Measurements from ENCODE around the gene ATXN1. TPM values are rescaled to one million over a fixed set of nuclear protein-coding genes. Genes with fewer than 3 reads are reported as not detected.

The ATXN1 gene
- total and polyA plus RNA-seq, 2 of the 8 experiments (the other 6 are each of a cell fraction or from before 2014, with no cell fraction given), result 1.6 to 4.0 TPM

DNA sequence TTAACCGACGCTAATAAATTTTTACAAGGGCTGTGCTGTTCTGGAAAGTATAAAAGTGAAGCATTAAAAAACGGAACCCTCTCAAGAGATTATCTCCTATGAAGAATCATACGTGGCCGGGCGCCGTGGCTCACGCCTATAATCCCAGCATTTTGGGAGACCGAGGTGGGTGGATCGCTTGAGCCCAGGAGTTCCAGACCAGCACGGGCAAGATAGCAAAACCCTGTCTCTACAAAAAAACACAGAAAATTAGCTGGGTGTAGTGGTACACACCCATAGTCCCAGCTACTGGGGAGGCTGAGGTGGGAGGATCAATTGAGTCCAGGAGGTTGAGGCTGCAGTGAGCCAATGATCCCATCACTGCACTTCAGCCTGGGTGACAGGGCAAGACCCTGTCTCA is 439.4 kb downstream of the ATXN1 start:
- Histone ChIP-seq H3K4me1 (replicated peaks in 1 of 4; ENCODE audit: control insufficient read depth in 3 of 4, insufficient read depth in 4 of 4, low read length in 3 of 4) (peaks cover 6 to 14% (median 12%) of the 10 kb centered on the region in 4 experiments), H4K91ac (replicated peaks; ENCODE audit: insufficient read length, low read length) (no peak overlapping the region), H3K9me3 (ENCODE audit: insufficient read depth in 2 of 2, low read depth in 1 of 2, low read length in 1 of 2) (no peaks in the 10 kb centered on the region; a peak in 1 of 4 replicates), H2BK15ac (ENCODE audit: low read length) (no peak overlapping the region), H4K5ac (ENCODE audit: insufficient read length, low read depth, low read length) (no peak overlapping the region), H3K56ac (replicated peaks; ENCODE audit: insufficient read length, low read depth, low read length) (no peak overlapping the region), H3K9ac (replicated peaks in 1 of 4; ENCODE audit: extremely low read depth in 1 of 4, low read depth in 3 of 4, low read length in 3 of 4) (no peak overlapping the region), H3K27ac (ENCODE audit: low read depth, low read length) (no peak overlapping the region), H3K36me3 (ENCODE audit: control insufficient read depth in 2 of 4, insufficient read depth in 4 of 4, low read length in 3 of 4) (no peaks in the 10 kb centered on the region), H3K4me3 (ENCODE audit: extremely low read depth in 1 of 4, insufficient read depth in 2 of 4, low read depth in 3 of 4, low read length in 4 of 4) (no peak overlapping the region), H2AFZ (ENCODE audit: low read length) (no peak overlapping the region), H2BK12ac (ENCODE audit: low read depth, low read length) (no peak overlapping the region), H3K4ac (replicated peaks; ENCODE audit: insufficient read length, low read depth, low read length) (no peak overlapping the region), H3K79me2 (ENCODE audit: control insufficient read depth in 1 of 2, insufficient read depth in 2 of 2, low read length in 2 of 2) (no peaks in the 10 kb centered on the region), H3K79me1 (ENCODE audit: low read depth, low read length) (no peaks in the 10 kb centered on the region; the same call in 1 of the 2 replicates), H3K4me2 (ENCODE audit: insufficient read depth in 1 of 2, low read depth in 2 of 2, low read length in 2 of 2) (no peak overlapping the region), H3K27me3 (replicated peaks in 1 of 4; ENCODE audit: control insufficient read depth in 3 of 4, extremely low read depth in 1 of 4, insufficient read depth in 3 of 4, low read length in 3 of 4) (no peaks in the 10 kb centered on the region), H2BK5ac (ENCODE audit: low read depth, low read length) (no peak overlapping the region), H2BK20ac (ENCODE audit: low read length) (no peak overlapping the region), H3K23me2 (ENCODE audit: low read depth, low read length) (no peaks in the 10 kb centered on the region; the same call in 1 of the 2 replicates), H2AK5ac (ENCODE audit: low read depth, low read length) (no peak overlapping the region), H3K23ac (ENCODE audit: insufficient read length) (no peak overlapping the region), H3K18ac (ENCODE audit: extremely low read depth, low read length) (no peak overlapping the region), H3K14ac (ENCODE audit: insufficient read length) (no peak overlapping the region), H2BK120ac (replicated peaks; ENCODE audit: low read depth, low read length) (no peak overlapping the region), H4K20me1 (replicated peaks in 1 of 2; ENCODE audit: control insufficient read depth in 1 of 2, insufficient read depth in 2 of 2, low read length in 2 of 2) (peaks cover 0 to 2% of the 10 kb centered on the region in 2 experiments), H4K8ac (ENCODE audit: extremely low read depth, insufficient read depth, low read length) (no peak overlapping the region)
- 97% methylated on average over 11 of the region's 11 CpGs; no CpG with 5 or more reads in 1 of the 2 experiments for WGBS, 2 experiments (ENCODE audit: extremely low coverage in 1 of 2, insufficient coverage in 1 of 2, insufficient read length in 1 of 2, insufficient replicate concordance in 2 of 2, low coverage in 1 of 2, low lambda C conversion rate in 2 of 2, missing lambda C conversion rate in 1 of 2)
- POLR2A ChIA-PET (ENCODE audit: partially characterized antibody), result no interaction called here
- TF ChIP-seq CREB1 (IDR thresholded peaks at IDR 0.05), result no peak
- no peak for TF ChIP-seq NANOG (IDR thresholded peaks at IDR 0.05; ENCODE audit: insufficient read depth, low read depth, low read length, poor library complexity, severe bottlenecking)
- no peak for TF ChIP-seq SUZ12 (IDR thresholded peaks at IDR 0.05; ENCODE audit: low read length)
- TF ChIP-seq, protein P1, sequence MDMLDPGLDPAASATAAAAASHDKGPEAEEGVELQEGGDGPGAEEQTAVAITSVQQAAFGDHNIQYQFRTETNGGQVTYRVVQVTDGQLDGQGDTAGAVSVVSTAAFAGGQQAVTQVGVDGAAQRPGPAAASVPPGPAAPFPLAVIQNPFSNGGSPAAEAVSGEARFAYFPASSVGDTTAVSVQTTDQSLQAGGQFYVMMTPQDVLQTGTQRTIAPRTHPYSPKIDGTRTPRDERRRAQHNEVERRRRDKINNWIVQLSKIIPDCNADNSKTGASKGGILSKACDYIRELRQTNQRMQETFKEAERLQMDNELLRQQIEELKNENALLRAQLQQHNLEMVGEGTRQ (IDR thresholded peaks at IDR 0.05; ENCODE audit: low read length), result no peak
- TF ChIP-seq, protein P2, sequence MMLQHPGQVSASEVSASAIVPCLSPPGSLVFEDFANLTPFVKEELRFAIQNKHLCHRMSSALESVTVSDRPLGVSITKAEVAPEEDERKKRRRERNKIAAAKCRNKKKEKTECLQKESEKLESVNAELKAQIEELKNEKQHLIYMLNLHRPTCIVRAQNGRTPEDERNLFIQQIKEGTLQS (IDR thresholded peaks at IDR 0.05; ENCODE audit: insufficient read depth, low read depth, low read length), result no peak
- no peak for TF ChIP-seq TAF1 (IDR thresholded peaks at IDR 0.05; ENCODE audit: low read depth, low read length)
- no peak for TF ChIP-seq KDM5A (IDR thresholded peaks at IDR 0.05; ENCODE audit: low read length)
- no peak for FAIRE-seq
- CTCF ChIA-PET (ENCODE audit: partially characterized antibody), result interaction anchor here (0.9 kb wide), 1 partner anchor 10 kb away, joined by 3 read pairs; no protein-coding TSS in a partner anchor
- DNase-seq (ENCODE audit: low read depth in 1 of 2, low spot score in 2 of 2), result no peak
